ENCODE data around the gene KRTAP5-5. TPM values are rescaled to one million over a fixed set of nuclear protein-coding genes. Genes with fewer than 3 reads are reported as not detected.
"Not testable (repeated sequence)": the region's sequence is repeated elsewhere in the genome, so short reads cannot be mapped to it uniquely, and the experiment has no call there.

KRTAP5-5 gene
- total and polyA plus RNA-seq, 5 donors from 2014 or later: not detected

- Mint-ChIP-seq H3K36me3 (no peaks in the 10 kb centered on the region), H3K27ac (no peak overlapping the region), H3K4me3 (no peak overlapping the region), H3K9me3 (peaks cover 0 to 3% (median 0%) of the 10 kb centered on the region in 7 donors), H3K27me3 (peaks cover 17% of the 10 kb centered on the region), H3K4me1 (peaks cover 0 to 15% (median under 1%) of the 10 kb centered on the region in 4 donors)
- Histone ChIP-seq H3K4me3 (ENCODE audit: low read depth, low read length) (no peak overlapping the region), H3K27ac (ENCODE audit: insufficient read depth, low read length, poor library complexity, severe bottlenecking) (no peak overlapping the region), H3K4me1 (ENCODE audit: control insufficient read depth, insufficient read depth, low read length, poor library complexity, severe bottlenecking) (no peaks in the 10 kb centered on the region), H3K9me3 (ENCODE audit: control insufficient read depth in 2 of 2, low read length in 2 of 2) (no peaks in the 10 kb centered on the region), H3K27me3 (ENCODE audit: control insufficient read depth, insufficient read depth, low read length) (peaks cover 8% of the 10 kb centered on the region), H3K36me3 (ENCODE audit: control insufficient read depth, insufficient read depth, low read length) (no peaks in the 10 kb centered on the region)
- ATAC-seq (ENCODE audit: low read depth in 2 of 2): no peak
- DNase-seq: no peak
Measured at GRCh38 chr11:1600626-1601025, 28.9 kb upstream of the KRTAP5-5 start.

GRCh38 chr11:1601663-1602062 lies 27.9 kb upstream of the KRTAP5-5 start:
- ATAC-seq (ENCODE audit: low read depth in 2 of 2); H3K4me3 Mint-ChIP-seq; H3K9me3 Mint-ChIP-seq; H3K36me3 Mint-ChIP-seq; H3K4me3 ChIP-seq (ENCODE audit: low read depth, low read length); DNase-seq; H3K27me3 ChIP-seq (ENCODE audit: control insufficient read depth, insufficient read depth, low read length); H3K36me3 ChIP-seq (ENCODE audit: control insufficient read depth, insufficient read depth, low read length); H3K4me1 ChIP-seq (ENCODE audit: control insufficient read depth, insufficient read depth, low read length, poor library complexity, severe bottlenecking); H3K9me3 ChIP-seq (ENCODE audit: control insufficient read depth in 2 of 2, low read length in 2 of 2); H3K27ac ChIP-seq (ENCODE audit: insufficient read depth, low read length, poor library complexity, severe bottlenecking): not testable (repeated sequence)
- Mint-ChIP-seq H3K27ac (peak overlapping the region in 1 of 3 donors; percentile 48), H3K27me3 (peaks cover 23% of the 10 kb centered on the region), H3K4me1 (peaks cover 0 to 16% (median 0%) of the 10 kb centered on the region in 4 donors)

GRCh38 chr11:1603629-1604028 lies 25.9 kb upstream of the KRTAP5-5 start:
- Histone ChIP-seq H3K4me3 (ENCODE audit: low read depth, low read length) (no peak overlapping the region), H3K27me3 (ENCODE audit: control insufficient read depth, insufficient read depth, low read length) (peaks cover 8% of the 10 kb centered on the region), H3K36me3 (ENCODE audit: control insufficient read depth, insufficient read depth, low read length) (no peaks in the 10 kb centered on the region), H3K27ac (ENCODE audit: insufficient read depth, low read length, poor library complexity, severe bottlenecking) (no peak overlapping the region), H3K4me1 (ENCODE audit: control insufficient read depth, insufficient read depth, low read length, poor library complexity, severe bottlenecking) (no peaks in the 10 kb centered on the region), H3K9me3 (ENCODE audit: control insufficient read depth in 2 of 2, low read length in 2 of 2) (no peaks in the 10 kb centered on the region)
- Mint-ChIP-seq H3K27me3 (peaks cover 16% of the 10 kb centered on the region), H3K36me3 (no peaks in the 10 kb centered on the region), H3K4me1 (peaks cover 0 to 14% (median 0%) of the 10 kb centered on the region in 4 donors), H3K4me3 (no peak overlapping the region), H3K9me3 (peaks cover 0 to 3% (median 0%) of the 10 kb centered on the region in 7 donors), H3K27ac (no peak overlapping the region)
- no peak for ATAC-seq (ENCODE audit: low read depth in 2 of 2)
- DNase-seq: no peak

GRCh38 chr11:1604181-1604580 lies 25.4 kb upstream of the KRTAP5-5 start:
- no peaks in the 10 kb centered on the region for H3K36me3 Mint-ChIP-seq
- H3K27me3 Mint-ChIP-seq: peaks cover 16% of the 10 kb centered on the region
- Histone ChIP-seq H3K36me3 (ENCODE audit: control insufficient read depth, insufficient read depth, low read length) (no peaks in the 10 kb centered on the region), H3K27me3 (ENCODE audit: control insufficient read depth, insufficient read depth, low read length) (peaks cover 7% of the 10 kb centered on the region), H3K27ac (ENCODE audit: insufficient read depth, low read length, poor library complexity, severe bottlenecking) (no peak overlapping the region), H3K4me1 (ENCODE audit: control insufficient read depth, insufficient read depth, low read length, poor library complexity, severe bottlenecking) (no peaks in the 10 kb centered on the region), H3K4me3 (ENCODE audit: low read depth, low read length) (no peak overlapping the region), H3K9me3 (ENCODE audit: control insufficient read depth in 2 of 2, low read length in 2 of 2) (no peaks in the 10 kb centered on the region)
- H3K4me1 Mint-ChIP-seq: peaks cover 0 to 10% (median 0%) of the 10 kb centered on the region in 4 donors
- H3K27ac Mint-ChIP-seq: no peak overlapping the region
- peaks cover 0 to 3% (median 0%) of the 10 kb centered on the region in 7 donors for H3K9me3 Mint-ChIP-seq
- H3K4me3 Mint-ChIP-seq: no peak overlapping the region
- no peak for DNase-seq
- no peak for ATAC-seq (ENCODE audit: low read depth in 2 of 2)

GRCh38 chr11:1604711-1605110 lies 24.9 kb upstream of the KRTAP5-5 start:
- no peak for ATAC-seq (ENCODE audit: low read depth in 2 of 2)
- Histone ChIP-seq H3K27ac (ENCODE audit: insufficient read depth, low read length, poor library complexity, severe bottlenecking) (no peak overlapping the region), H3K9me3 (ENCODE audit: control insufficient read depth in 2 of 2, low read length in 2 of 2) (no peaks in the 10 kb centered on the region), H3K36me3 (ENCODE audit: control insufficient read depth, insufficient read depth, low read length) (no peaks in the 10 kb centered on the region), H3K4me1 (ENCODE audit: control insufficient read depth, insufficient read depth, low read length, poor library complexity, severe bottlenecking) (no peaks in the 10 kb centered on the region), H3K4me3 (ENCODE audit: low read depth, low read length) (no peak overlapping the region), H3K27me3 (ENCODE audit: control insufficient read depth, insufficient read depth, low read length) (peaks cover 6% of the 10 kb centered on the region)
- Mint-ChIP-seq H3K36me3 (no peaks in the 10 kb centered on the region), H3K27me3 (peaks cover 16% of the 10 kb centered on the region), H3K9me3 (peaks cover 0 to 3% (median 0%) of the 10 kb centered on the region in 7 donors), H3K4me1 (peaks cover 0 to 8% (median 0%) of the 10 kb centered on the region in 4 donors), H3K27ac (no peak overlapping the region), H3K4me3 (no peak overlapping the region)
- no peak for DNase-seq

GRCh38 chr11:1605923-1606322 lies 23.7 kb upstream of the KRTAP5-5 start:
- peaks cover 24% of the 10 kb centered on the region for H3K27me3 Mint-ChIP-seq
- H3K27ac ChIP-seq (ENCODE audit: insufficient read depth, low read length, poor library complexity, severe bottlenecking): peak overlapping the region; percentile 5
- H3K27ac Mint-ChIP-seq: peak overlapping the region; percentile 63 to 91 (median 75)
- H3K4me3 ChIP-seq (ENCODE audit: low read depth, low read length): peak overlapping the region; percentile 37
- H3K27me3 ChIP-seq (ENCODE audit: control insufficient read depth, insufficient read depth, low read length); H3K9me3 ChIP-seq (ENCODE audit: control insufficient read depth in 2 of 2, low read length in 2 of 2); H3K36me3 Mint-ChIP-seq; H3K4me1 ChIP-seq (ENCODE audit: control insufficient read depth, insufficient read depth, low read length, poor library complexity, severe bottlenecking); H3K9me3 Mint-ChIP-seq; H3K4me1 Mint-ChIP-seq; H3K36me3 ChIP-seq (ENCODE audit: control insufficient read depth, insufficient read depth, low read length): not testable (repeated sequence)
- ATAC-seq (ENCODE audit: low read depth in 2 of 2) (peak in 1 of 2 donors; percentile 69), DNase-seq (peak in 2 of 3 donors; percentile 7 to 38)
- H3K4me3 Mint-ChIP-seq: peak overlapping the region in 2 of 4 donors; percentile 29 to 74

GRCh38 chr11:1607156-1607845 lies 22.3 kb upstream of the KRTAP5-5 start:
- H3K4me3 ChIP-seq (ENCODE audit: low read depth, low read length); H3K27ac Mint-ChIP-seq; H3K36me3 Mint-ChIP-seq; H3K4me1 ChIP-seq (ENCODE audit: control insufficient read depth, insufficient read depth, low read length, poor library complexity, severe bottlenecking); ATAC-seq (ENCODE audit: low read depth in 2 of 2); DNase-seq; H3K36me3 ChIP-seq (ENCODE audit: control insufficient read depth, insufficient read depth, low read length); H3K4me3 Mint-ChIP-seq; H3K9me3 Mint-ChIP-seq; H3K9me3 ChIP-seq (ENCODE audit: control insufficient read depth in 2 of 2, low read length in 2 of 2); H3K27me3 ChIP-seq (ENCODE audit: control insufficient read depth, insufficient read depth, low read length); H3K27ac ChIP-seq (ENCODE audit: insufficient read depth, low read length, poor library complexity, severe bottlenecking); H3K4me1 Mint-ChIP-seq: not testable (repeated sequence)
- H3K27me3 Mint-ChIP-seq: peaks cover 23% of the 10 kb centered on the region

- not testable (repeated sequence) for H3K4me1 ChIP-seq (ENCODE audit: control insufficient read depth, insufficient read depth, low read length, poor library complexity, severe bottlenecking); DNase-seq; H3K27me3 ChIP-seq (ENCODE audit: control insufficient read depth, insufficient read depth, low read length); H3K4me1 Mint-ChIP-seq; H3K4me3 Mint-ChIP-seq; H3K36me3 Mint-ChIP-seq; H3K27ac Mint-ChIP-seq; H3K4me3 ChIP-seq (ENCODE audit: low read depth, low read length); H3K27ac ChIP-seq (ENCODE audit: insufficient read depth, low read length, poor library complexity, severe bottlenecking); H3K9me3 ChIP-seq (ENCODE audit: control insufficient read depth in 2 of 2, low read length in 2 of 2); H3K36me3 ChIP-seq (ENCODE audit: control insufficient read depth, insufficient read depth, low read length); H3K9me3 Mint-ChIP-seq; ATAC-seq (ENCODE audit: low read depth in 2 of 2)
- peaks cover 23% of the 10 kb centered on the region for H3K27me3 Mint-ChIP-seq
Measured at GRCh38 chr11:1607901-1608300, 21.7 kb upstream of the KRTAP5-5 start.
